H1 (cell line): ENCODE results near the gene GPR18. TPM values are rescaled to one million over a fixed set of nuclear protein-coding genes. Genes with fewer than 3 reads are reported as not detected.
A peak's percentile ranks its signal among the peaks of the same experiment; 100 is the strongest.

Source experiments
- CTCF ChIA-PET: fragments of 300-600 bp; sonication (Branson Sonifier 250); formaldehyde crosslinking; loops from one replicate; lab custom pipeline; 2021; ENCODE audit not compliant: partially characterized antibody; lab: Charles Lee
- POLR2A ChIA-PET: fragments of 300-600 bp; sonication (Branson Sonifier 250); formaldehyde crosslinking; loops from one replicate; lab custom pipeline; 2021; ENCODE audit warnings: inconsistent platforms; ENCODE audit not compliant: partially characterized antibody; lab: Charles Lee
- DNase-seq, 2 experiments: peaks; one replicate each; pipeline versions ENCODE4 v3.0.0 to v3.0.0-alpha.2; 2010 to 2022; ENCODE audit warnings: low spot score in 2 of 2, low read depth in 1 of 2, mixed read lengths in 1 of 2
- FAIRE-seq: peaks from 2 replicates; lab custom pipeline; 2011; peaks lifted over from hg19 to GRCh38; lab: Jason Lieb, UNC
- H2AFZ ChIP-seq: 2 replicates; pipeline ENCODE4 v1.8.1; 2012; ENCODE audit warnings: low read length, inconsistent platforms
- H2AK5ac ChIP-seq: 2 replicates; pipeline ENCODE4 v1.6.1; 2013; ENCODE audit warnings: low read depth, low read length
- H2BK120ac ChIP-seq: replicated peaks from 2 replicates; pipeline ENCODE3; 2013; ENCODE audit warnings: low read depth, low read length, inconsistent platforms
- H2BK12ac ChIP-seq: 2 replicates; pipeline ENCODE4 v1.6.1; 2013; ENCODE audit warnings: low read depth, low read length
- H2BK15ac ChIP-seq: 2 replicates; pipeline ENCODE4 v1.6.1; 2013; ENCODE audit warnings: low read length
- H2BK20ac ChIP-seq: 2 replicates; pipeline ENCODE4 v1.6.1; 2013; ENCODE audit warnings: low read length
- H2BK5ac ChIP-seq: 2 replicates; pipeline ENCODE4 v1.6.1; 2013; ENCODE audit warnings: low read depth, low read length
- H3K14ac ChIP-seq: 2 replicates; pipeline ENCODE4 v1.6.1; 2013; ENCODE audit warnings: inconsistent platforms; ENCODE audit not compliant: insufficient read length
- H3K18ac ChIP-seq: 2 replicates; pipeline ENCODE4 v1.6.1; 2013; ENCODE audit warnings: low read length; ENCODE audit errors: extremely low read depth
- H3K23ac ChIP-seq: 2 replicates; pipeline ENCODE4 v1.6.1; 2013; ENCODE audit warnings: inconsistent platforms; ENCODE audit not compliant: insufficient read length
- H3K23me2 ChIP-seq: 2 replicates; pipeline ENCODE4 v1.6.1; 2013; ENCODE audit warnings: low read depth, low read length
- H3K27ac ChIP-seq: 2 replicates; pipeline ENCODE4 v1.6.1; 2011; ENCODE audit warnings: low read depth, low read length, inconsistent platforms
- H3K27me3 ChIP-seq, 4 experiments: replicated peaks in 1 of 4; 1 replicate in 1 of 4; 2 replicates in 3 of 4; pipeline versions ENCODE4 v1.6.1 to v1.8.1; 2011 to 2013; ENCODE audit warnings: low read length in 3 of 4, mild to moderate bottlenecking in 3 of 4, inconsistent platforms in 2 of 4, mixed read lengths in 2 of 4, moderate library complexity in 1 of 4; ENCODE audit not compliant: control insufficient read depth in 3 of 4, insufficient read depth in 3 of 4; ENCODE audit errors: extremely low read depth in 1 of 4
- H3K36me3 ChIP-seq, 4 experiments: 2 replicates each; pipeline versions ENCODE4 v1.6.1 to v1.8.1; 2011 to 2013; ENCODE audit warnings: mild to moderate bottlenecking in 4 of 4, low read length in 3 of 4, moderate library complexity in 2 of 4, control low read depth in 1 of 4, inconsistent platforms in 1 of 4; ENCODE audit not compliant: insufficient read depth in 4 of 4, control insufficient read depth in 2 of 4
- H3K4ac ChIP-seq: replicated peaks from 2 replicates; pipeline ENCODE3; 2013; ENCODE audit warnings: low read length, low read depth, mixed read lengths, inconsistent platforms; ENCODE audit not compliant: insufficient read length
- H3K4me1 ChIP-seq, 4 experiments: replicated peaks in 1 of 4; 1 replicate in 1 of 4; 2 replicates in 3 of 4; pipeline versions ENCODE4 v1.6.1 to v1.8.1; 2011 to 2013; ENCODE audit warnings: low read length in 3 of 4, inconsistent platforms in 2 of 4, mixed read lengths in 1 of 4; ENCODE audit not compliant: insufficient read depth in 4 of 4, control insufficient read depth in 3 of 4
- H3K4me2 ChIP-seq, 2 experiments: 2 replicates each; pipeline versions ENCODE4 v1.6.1 to v1.8.1; 2011 to 2013; ENCODE audit warnings: low read depth in 2 of 2, low read length in 2 of 2, control low read depth in 1 of 2, inconsistent platforms in 1 of 2, mild to moderate bottlenecking in 1 of 2; ENCODE audit not compliant: insufficient read depth in 1 of 2
- H3K4me3 ChIP-seq, 4 experiments: fragments of 200-600, 300-600 bp in 1 of 4; sonication (generic), shearing (Covaris generic), sonication (Bioruptor Twin) in 1 of 4; 2 replicates each; pipeline versions ENCODE4 v1.5.1 to v1.8.1; 2011 to 2016; ENCODE audit warnings: low read length in 4 of 4, low read depth in 3 of 4, control low read depth in 2 of 4, inconsistent platforms in 2 of 4, mild to moderate bottlenecking in 2 of 4, mixed read lengths in 1 of 4, moderate library complexity in 1 of 4; ENCODE audit not compliant: insufficient read depth in 2 of 4; ENCODE audit errors: extremely low read depth in 1 of 4
- H3K56ac ChIP-seq: replicated peaks from 2 replicates; pipeline ENCODE3; 2013; ENCODE audit warnings: low read depth, mild to moderate bottlenecking, mixed read lengths, low read length, inconsistent platforms; ENCODE audit not compliant: insufficient read length
- H3K79me1 ChIP-seq: 2 replicates; pipeline ENCODE4 v1.6.1; 2013; ENCODE audit warnings: low read depth, low read length, control low read depth
- H3K79me2 ChIP-seq, 2 experiments: 2 replicates each; pipeline versions ENCODE4 v1.6.1 to v1.8.1; 2012 to 2013; ENCODE audit warnings: low read length in 2 of 2, mild to moderate bottlenecking in 2 of 2, inconsistent platforms in 1 of 2; ENCODE audit not compliant: insufficient read depth in 2 of 2, control insufficient read depth in 1 of 2
- H3K9ac ChIP-seq, 4 experiments: replicated peaks in 1 of 4; 1 replicate in 1 of 4; 2 replicates in 3 of 4; pipeline versions ENCODE4 v1.6.1 to v1.8.1; 2011 to 2013; ENCODE audit warnings: low read depth in 3 of 4, low read length in 3 of 4, control low read depth in 2 of 4, mild to moderate bottlenecking in 2 of 4, moderate library complexity in 2 of 4, inconsistent platforms in 1 of 4; ENCODE audit errors: extremely low read depth in 1 of 4
- H3K9me3 ChIP-seq, 2 experiments: 2 replicates each; pipeline versions ENCODE4 v1.6.1 to v1.8.1; 2012 to 2013; ENCODE audit warnings: mild to moderate bottlenecking in 2 of 2, moderate library complexity in 2 of 2, control low read depth in 1 of 2, inconsistent platforms in 1 of 2, low read depth in 1 of 2, low read length in 1 of 2, mixed read lengths in 1 of 2; ENCODE audit not compliant: insufficient read depth in 2 of 2
- H4K20me1 ChIP-seq, 2 experiments: replicated peaks in 1 of 2; 2 replicates each; pipeline versions ENCODE3 to v1.8.1; 2011 to 2013; ENCODE audit warnings: inconsistent platforms in 2 of 2, low read length in 2 of 2, mild to moderate bottlenecking in 1 of 2; ENCODE audit not compliant: insufficient read depth in 2 of 2, control insufficient read depth in 1 of 2
- H4K5ac ChIP-seq: 2 replicates; pipeline ENCODE4 v1.6.1; 2013; ENCODE audit warnings: low read length, low read depth, mixed read lengths, inconsistent platforms; ENCODE audit not compliant: insufficient read length
- H4K8ac ChIP-seq: 2 replicates; pipeline ENCODE4 v1.8.0; 2013; ENCODE audit warnings: mild to moderate bottlenecking, moderate library complexity, low read length, inconsistent platforms; ENCODE audit not compliant: insufficient read depth; ENCODE audit errors: extremely low read depth
- H4K91ac ChIP-seq: replicated peaks from 2 replicates; pipeline ENCODE3; 2013; ENCODE audit warnings: low read length, mixed read lengths, inconsistent platforms; ENCODE audit not compliant: insufficient read length
- NANOG ChIP-seq: IDR thresholded peaks from 2 replicates; pipeline ENCODE4 v1.6.1; 2011; ENCODE audit warnings: low read length, low read depth, mild to moderate bottlenecking, inconsistent platforms; ENCODE audit not compliant: insufficient read depth, poor library complexity, severe bottlenecking
- SUZ12 ChIP-seq: fragments of 200-600 bp; sonication (generic); IDR thresholded peaks from 2 replicates; pipeline ENCODE4 v1.6.1; 2012; ENCODE audit warnings: mild to moderate bottlenecking, inconsistent platforms, low read length, moderate library complexity, mixed read lengths
- WGBS, 2 experiments: shearing (Covaris generic) in 1 of 2; methylation state at CpG; one replicate each; pipeline versions ENCODE4 v1.1.6 to v1.1.7; 2013 to 2015; ENCODE audit warnings: low lambda C conversion rate in 2 of 2, mixed read lengths in 2 of 2, inconsistent platforms in 1 of 2, low coverage in 1 of 2, missing lambda C conversion rate in 1 of 2; ENCODE audit not compliant: insufficient replicate concordance in 2 of 2, insufficient coverage in 1 of 2, insufficient read length in 1 of 2; ENCODE audit errors: extremely low coverage in 1 of 2, missing lambda C conversion rate in 1 of 2; 5-methylcytosine and 5-hydroxymethylcytosine counted together
- polyA plus RNA-seq, 7 experiments: library from polyadenylated mRNA; depleted of rRNA in 3 of 7; stranded (reverse) in 5 of 7; unstranded in 2 of 7; fragments of >200 nt in 5 of 7; fragments of 200-250 nt in 2 of 7; gene quantifications; 1 replicate in 5 of 7; 2 replicates in 1 of 7; 4 replicates in 1 of 7; pipeline versions ENCODE4 v1.2.1 to v1.2.3, GENCODE V29; 2011 to 2013; ENCODE audit warnings: missing spikeins in 2 of 7, mixed read lengths in 2 of 7
- total RNA-seq: library from RNA; stranded (reverse); fragmentation: NEBNext Ultra II Directional; extraction: Animal tissue kit (Norgen Biotek cat#: 25700); gene quantifications from 2 replicates; pipeline ENCODE4 v1.2.1, GENCODE V29; 2021
- TF ChIP-seq, protein P1 (sequence below), 3 experiments: IDR thresholded peaks; 1 replicate in 2 of 3; 2 replicates in 1 of 3; pipeline versions ENCODE4 v1.5.1 to v1.6.1; 2011; ENCODE audit warnings: low read length in 3 of 3, mild to moderate bottlenecking in 3 of 3, inconsistent platforms in 2 of 3, low read depth in 1 of 3, moderate library complexity in 1 of 3; ENCODE audit not compliant: insufficient read depth in 1 of 3; ENCODE audit errors: control extremely low read depth in 1 of 3

GPR18 gene
- total and polyA plus RNA-seq, 2 of the 8 experiments (the other 6 are each of a cell fraction or from before 2014, with no cell fraction given): not detected

DNA sequence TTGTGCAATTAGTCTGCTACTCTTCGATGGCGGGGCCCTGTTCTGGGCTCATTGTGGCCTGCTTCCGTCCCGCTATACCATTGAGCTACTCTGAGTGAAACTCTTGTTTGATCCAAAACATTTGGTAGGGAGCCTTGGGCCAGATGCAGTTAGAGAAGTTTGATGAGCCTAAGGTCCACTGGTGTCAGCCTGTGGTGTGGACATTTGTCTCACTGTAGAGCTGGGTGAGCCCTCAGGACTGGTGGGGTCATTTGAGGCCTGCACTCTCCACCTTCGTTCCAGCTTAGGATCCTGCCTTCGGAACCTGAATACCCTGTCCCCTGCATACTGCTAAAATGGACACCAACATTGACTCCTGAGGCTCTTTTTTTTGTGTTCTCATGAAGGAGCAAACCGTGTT is 50.7 kb downstream of the GPR18 start:
- Histone ChIP-seq H2BK5ac (no peak overlapping the region), H3K23ac (no peak overlapping the region), H3K9ac (no peak overlapping the region), H2AFZ (no peak overlapping the region), H3K4me3 (no peak overlapping the region), H3K4me2 (no peak overlapping the region; a peak in 1 of 4 replicates), H3K27me3 (no peaks in the 10 kb centered on the region), H3K18ac (no peak overlapping the region), H4K91ac (no peak overlapping the region), H3K4ac (no peak overlapping the region), H2AK5ac (no peak overlapping the region), H3K79me2 (peaks cover 25 to 93% of the 10 kb centered on the region in 2 experiments), H2BK20ac (no peak overlapping the region; the same call in 1 of the 2 replicates), H3K9me3 (no peaks in the 10 kb centered on the region), H3K56ac (no peak overlapping the region), H3K79me1 (peaks cover 29% of the 10 kb centered on the region), H3K27ac (no peak overlapping the region), H4K5ac (no peak overlapping the region), H3K23me2 (peaks cover 2% of the 10 kb centered on the region; the same call in 1 of the 2 replicates), H4K8ac (no peak overlapping the region), H3K36me3 (peaks cover 0 to 7% (median 0%) of the 10 kb centered on the region in 4 experiments; a peak in 1 of 8 replicates), H2BK15ac (no peak overlapping the region), H4K20me1 (peaks cover 17 to 35% of the 10 kb centered on the region in 2 experiments), H3K14ac (no peak overlapping the region), H3K4me1 (peaks cover 0 to 6% (median under 1%) of the 10 kb centered on the region in 4 experiments; a peak in 3 of 7 replicates), H2BK120ac (no peak overlapping the region), H2BK12ac (no peak overlapping the region)
- DNase-seq (peak in 1 of 2 experiments; percentile 33), FAIRE-seq (no peak)
- ChIA-PET POLR2A (no interaction called here), CTCF (interaction anchor here (1.8 to 4.9 kb wide), 3 partner anchors 56 to 61 kb away, joined by 4 to 20 read pairs (median 8); no protein-coding TSS in a partner anchor)
- TF ChIP-seq SUZ12 (no peak), NANOG (no peak)
- TF ChIP-seq, protein P1, sequence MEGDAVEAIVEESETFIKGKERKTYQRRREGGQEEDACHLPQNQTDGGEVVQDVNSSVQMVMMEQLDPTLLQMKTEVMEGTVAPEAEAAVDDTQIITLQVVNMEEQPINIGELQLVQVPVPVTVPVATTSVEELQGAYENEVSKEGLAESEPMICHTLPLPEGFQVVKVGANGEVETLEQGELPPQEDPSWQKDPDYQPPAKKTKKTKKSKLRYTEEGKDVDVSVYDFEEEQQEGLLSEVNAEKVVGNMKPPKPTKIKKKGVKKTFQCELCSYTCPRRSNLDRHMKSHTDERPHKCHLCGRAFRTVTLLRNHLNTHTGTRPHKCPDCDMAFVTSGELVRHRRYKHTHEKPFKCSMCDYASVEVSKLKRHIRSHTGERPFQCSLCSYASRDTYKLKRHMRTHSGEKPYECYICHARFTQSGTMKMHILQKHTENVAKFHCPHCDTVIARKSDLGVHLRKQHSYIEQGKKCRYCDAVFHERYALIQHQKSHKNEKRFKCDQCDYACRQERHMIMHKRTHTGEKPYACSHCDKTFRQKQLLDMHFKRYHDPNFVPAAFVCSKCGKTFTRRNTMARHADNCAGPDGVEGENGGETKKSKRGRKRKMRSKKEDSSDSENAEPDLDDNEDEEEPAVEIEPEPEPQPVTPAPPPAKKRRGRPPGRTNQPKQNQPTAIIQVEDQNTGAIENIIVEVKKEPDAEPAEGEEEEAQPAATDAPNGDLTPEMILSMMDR (IDR thresholded peaks at IDR 0.05; ENCODE audit: control extremely low read depth in 1 of 3, insufficient read depth in 1 of 3, low read depth in 1 of 3, low read length in 3 of 3): no peak
- WGBS, 2 experiments: 96% methylated on average over 7 of the region's 7 CpGs; no CpG with 5 or more reads in 1 of the 2 experiments
